Measurements from ENCODE around the gene KIF23. TPM values are rescaled to one million over a fixed set of nuclear protein-coding genes. Genes with fewer than 3 reads are reported as not detected.

Gene KIF23
- total and polyA plus RNA-seq, 5 donors = 0.27 to 1.2 (median 0.78) TPM

- DNase-seq = no peak
Observed at GRCh38 chr15:69497076-69497475, 82.9 kb downstream of the KIF23 start.

GRCh38 chr15:69497667-69498066 lies 83.5 kb downstream of the KIF23 start:
- Histone ChIP-seq H3K4me1 (ENCODE audit: control insufficient read depth, insufficient read depth, low read length) (peaks cover 14% of the 10 kb centered on the region), H3K27ac (ENCODE audit: low read length) (no peak overlapping the region), H3K27me3 (ENCODE audit: control insufficient read depth, insufficient read depth) (no peaks in the 10 kb centered on the region), H3K9me3 (ENCODE audit: control insufficient read depth, low read length) (no peaks in the 10 kb centered on the region), H3K4me3 (ENCODE audit: low read length) (no peak overlapping the region)
- WGBS = 86% methylated on average over 1 of the region's 1 CpG
- DNase-seq (no peak), ATAC-seq (no peak)
- intact Hi-C loops (cut with DNase I) = no loop called here

More at GRCh38 chr15:69497076-69497475, 82.9 kb downstream of the KIF23 start:
- ATAC-seq = no peak
- Histone ChIP-seq H3K27ac (ENCODE audit: low read length) (no peak overlapping the region), H3K4me3 (ENCODE audit: low read length) (no peak overlapping the region), H3K4me1 (ENCODE audit: control insufficient read depth, insufficient read depth, low read length) (peaks cover 14% of the 10 kb centered on the region), H3K27me3 (ENCODE audit: control insufficient read depth, insufficient read depth) (no peaks in the 10 kb centered on the region), H3K9me3 (ENCODE audit: control insufficient read depth, low read length) (no peaks in the 10 kb centered on the region)
- WGBS = 88% methylated on average over 1 of the region's 1 CpG
- intact Hi-C loops (cut with DNase I) = no loop called here

Other genes with a start within 250 kb of the KIF23 start
- 1 to 10 TPM in 2 of 4 donors, under 1 TPM in 2; 0.40 to 3.5 (median 0.89) TPM for gene PAQR5, start 115.4 kb upstream of the KIF23 start, total RNA-seq
- 0.32 TPM for gene PAQR5, start 115.4 kb upstream of the KIF23 start, polyA plus RNA-seq
- gene RPLP1, start 38.5 kb downstream of the KIF23 start, total RNA-seq = 1,000 to 10,000 TPM in 2 of 4 donors, 100 to 1,000 TPM in 2; 899 to 1,271 (median 999) TPM
- gene RPLP1, start 38.5 kb downstream of the KIF23 start, polyA plus RNA-seq = 1,013 TPM

Data from right cardiac atrium (tissue), 5 donors.